ENCODE data around the gene MIOS. TPM values are rescaled to one million over a fixed set of nuclear protein-coding genes. Genes with fewer than 3 reads are reported as not detected.

MIOS gene
- total RNA-seq, 4 donors from 2014 or later = 24.7 to 44.5 (median 37.5) TPM

DNA sequence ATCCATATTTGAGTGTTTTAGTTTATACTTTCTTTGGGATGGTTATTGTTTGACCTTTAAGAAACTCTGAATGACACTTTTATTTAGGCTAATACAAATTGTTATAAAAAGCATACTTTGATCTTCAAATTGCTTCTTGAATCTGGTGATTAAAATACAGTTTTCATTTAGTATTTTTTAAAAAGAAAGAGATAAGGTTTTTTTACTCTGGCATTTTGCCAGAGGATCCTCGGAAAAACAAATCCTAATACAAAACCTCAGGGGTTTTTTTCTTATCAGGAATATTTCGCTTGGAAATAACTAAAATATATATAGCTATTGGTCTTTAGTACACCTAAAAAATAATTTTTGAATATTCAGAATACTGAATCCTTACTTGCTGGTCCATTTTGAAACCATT, 17.0 kb downstream of the MIOS start:
- no peak for TF ChIP-seq CTCF (IDR thresholded peaks at IDR 0.05; ENCODE audit: low read depth)

GRCh38 chr7:7584653-7585052, 18.0 kb downstream of the MIOS start:
- TF ChIP-seq CTCF (IDR thresholded peaks at IDR 0.05; ENCODE audit: low read depth) = no peak

GRCh38 chr7:7585241-7585928, 18.7 kb downstream of the MIOS start:
- no peak for TF ChIP-seq CTCF (IDR thresholded peaks at IDR 0.05; ENCODE audit: low read depth)

DNA sequence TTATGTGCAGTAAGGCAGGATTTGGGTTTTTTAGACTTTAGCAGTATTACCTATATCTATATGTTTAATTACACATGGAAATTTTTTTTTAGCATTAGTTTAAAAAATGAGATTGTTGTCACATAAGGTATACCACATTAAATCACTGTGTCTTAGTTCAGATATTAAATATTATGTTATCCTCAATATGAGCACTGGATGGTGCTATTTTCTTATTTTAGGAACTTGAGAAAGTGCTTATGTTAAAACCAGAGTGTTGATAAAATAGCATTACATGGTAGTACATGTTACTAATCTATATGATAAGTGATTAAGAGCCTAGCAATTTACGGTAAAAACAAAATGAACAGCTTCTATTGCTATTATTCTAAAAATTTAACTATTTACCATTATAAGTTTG, 28.8 kb downstream of the MIOS start:
- TF ChIP-seq CTCF (IDR thresholded peaks at IDR 0.05; ENCODE audit: low read depth) = no peak

DNA sequence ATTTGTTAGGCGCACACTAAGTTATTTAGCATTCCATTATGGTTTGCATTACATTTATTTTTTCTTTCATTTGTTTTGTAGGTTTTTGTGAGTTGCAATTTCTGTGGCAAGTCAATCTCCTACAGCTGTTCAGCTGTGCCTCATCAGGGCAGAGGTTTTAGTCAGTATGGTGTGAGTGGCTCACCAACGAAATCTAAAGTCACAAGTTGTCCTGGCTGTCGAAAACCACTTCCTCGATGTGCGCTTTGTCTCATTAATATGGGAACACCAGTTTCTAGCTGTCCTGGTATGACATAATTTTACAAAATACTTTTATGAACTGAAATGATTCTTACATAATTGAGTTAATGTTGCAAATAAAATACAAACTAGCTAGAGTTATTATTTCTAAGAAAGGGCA, 29.5 kb downstream of the MIOS start:
- no peak for TF ChIP-seq CTCF (IDR thresholded peaks at IDR 0.05; ENCODE audit: low read depth)

GRCh38 chr7:7607010-7607409, 40.3 kb downstream of the MIOS start:
- no peak for TF ChIP-seq CTCF (IDR thresholded peaks at IDR 0.05; ENCODE audit: low read depth)

GRCh38 chr7:7609330-7609729, 42.6 kb downstream of the MIOS start:
- no peak for TF ChIP-seq CTCF (IDR thresholded peaks at IDR 0.05; ENCODE audit: low read depth)

Measured in subcutaneous adipose tissue (tissue), 4 donors.